ENCODE results near the gene TMEM131. TPM values are rescaled to one million over a fixed set of nuclear protein-coding genes. Genes with fewer than 3 reads are reported as not detected.

TMEM131 gene
- total RNA-seq, 1 experiment from 2014 or later = 28.9 TPM

GRCh38 chr2:97945791-97946190 lies 50.0 kb downstream of the TMEM131 start:
- Histone ChIP-seq H3K27ac (ENCODE audit: low read depth, low read length, poor library complexity, severe bottlenecking) (no peak overlapping the region), H3K4me1 (ENCODE audit: insufficient read depth, low read length, poor library complexity, severe bottlenecking) (no peaks in the 10 kb centered on the region), H3K36me3 (ENCODE audit: insufficient read depth, low read length, poor library complexity, severe bottlenecking) (no peaks in the 10 kb centered on the region), H3K9me3 (ENCODE audit: low read depth, low read length, poor library complexity, severe bottlenecking) (no peaks in the 10 kb centered on the region), H3K4me3 (ENCODE audit: low read depth, low read length, poor library complexity, severe bottlenecking) (no peak overlapping the region), H3K27me3 (replicated peaks; ENCODE audit: insufficient read depth, low read depth, low read length, poor library complexity) (no peaks in the 10 kb centered on the region)
- POLR2A ChIA-PET (ENCODE audit: low non-redundant PET) = no interaction called here
- DNase-seq (ENCODE audit: low spot score) = no peak
- BruUV-seq (replicated peaks) = no TSS peak
- intact Hi-C loops (cut with micrococcal nuclease; ENCODE audit: unreplicated experiment) = no loop called here
- CTCF ChIA-PET = no interaction called here
- TF ChIP-seq EZH2 (IDR thresholded peaks at IDR 0.05; ENCODE audit: borderline replicate concordance, low read depth, low read length, poor library complexity, severe bottlenecking) (no peak), CTCF (conservative IDR thresholded peaks at IDR 0.05; ENCODE audit: low read depth, low read length) (no peak)

DNA sequence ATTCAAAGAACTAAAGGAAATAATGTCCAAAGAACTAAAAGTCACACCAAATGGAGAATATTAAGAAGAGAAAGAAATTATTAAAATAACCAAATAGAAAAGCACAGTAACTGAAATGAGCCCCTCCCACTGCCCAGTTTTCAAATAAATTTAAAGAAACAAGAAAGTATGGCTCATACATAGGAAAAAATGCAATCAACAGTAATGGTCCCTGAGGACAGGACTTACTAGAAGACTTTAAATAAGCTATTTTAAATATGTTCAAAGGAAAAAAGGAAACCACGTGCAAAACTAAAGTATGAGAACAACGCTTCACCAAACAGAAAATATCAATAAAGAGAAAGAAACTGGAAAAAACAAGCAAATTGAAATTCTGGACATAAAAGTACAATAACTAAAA lies 58.9 kb downstream of the TMEM131 start:
- H3K27me3 ChIP-seq (replicated peaks; ENCODE audit: insufficient read depth, low read depth, low read length, poor library complexity) = no peaks in the 10 kb centered on the region
- H3K27ac ChIP-seq (ENCODE audit: low read depth, low read length, poor library complexity, severe bottlenecking) = no peak overlapping the region
- intact Hi-C loops (cut with micrococcal nuclease; ENCODE audit: unreplicated experiment) = no loop called here
- ChIA-PET POLR2A (ENCODE audit: low non-redundant PET) (no interaction called here), CTCF (no interaction called here)
- no peaks in the 10 kb centered on the region for H3K36me3 ChIP-seq (ENCODE audit: insufficient read depth, low read length, poor library complexity, severe bottlenecking)
- peaks cover 21% of the 10 kb centered on the region for H3K4me1 ChIP-seq (ENCODE audit: insufficient read depth, low read length, poor library complexity, severe bottlenecking)
- TF ChIP-seq EZH2 (IDR thresholded peaks at IDR 0.05; ENCODE audit: borderline replicate concordance, low read depth, low read length, poor library complexity, severe bottlenecking) = no peak
- no peak for TF ChIP-seq CTCF (conservative IDR thresholded peaks at IDR 0.05; ENCODE audit: low read depth, low read length)
- no peaks in the 10 kb centered on the region for H3K9me3 ChIP-seq (ENCODE audit: low read depth, low read length, poor library complexity, severe bottlenecking)
- no peak overlapping the region for H3K4me3 ChIP-seq (ENCODE audit: low read depth, low read length, poor library complexity, severe bottlenecking)
- no TSS peak for BruUV-seq (replicated peaks)
- no peak for DNase-seq (ENCODE audit: low spot score)

GRCh38 chr2:97936199-97936598 lies 59.5 kb downstream of the TMEM131 start:
- DNase-seq (ENCODE audit: low spot score) = no peak
- H3K27ac ChIP-seq (ENCODE audit: low read depth, low read length, poor library complexity, severe bottlenecking) = no peak overlapping the region
- intact Hi-C loops (cut with micrococcal nuclease; ENCODE audit: unreplicated experiment) = no loop called here

More at GRCh38 chr2:97936199-97936598, 59.5 kb downstream of the TMEM131 start:
- no peak overlapping the region for H3K4me3 ChIP-seq (ENCODE audit: low read depth, low read length, poor library complexity, severe bottlenecking)
- peaks cover 21% of the 10 kb centered on the region for H3K4me1 ChIP-seq (ENCODE audit: insufficient read depth, low read length, poor library complexity, severe bottlenecking)
- H3K9me3 ChIP-seq (ENCODE audit: low read depth, low read length, poor library complexity, severe bottlenecking) = no peaks in the 10 kb centered on the region
- no peaks in the 10 kb centered on the region for H3K27me3 ChIP-seq (replicated peaks; ENCODE audit: insufficient read depth, low read depth, low read length, poor library complexity)
- H3K36me3 ChIP-seq (ENCODE audit: insufficient read depth, low read length, poor library complexity, severe bottlenecking) = no peaks in the 10 kb centered on the region
- CTCF ChIA-PET = no interaction called here
- no TSS peak for BruUV-seq (replicated peaks)
- POLR2A ChIA-PET (ENCODE audit: low non-redundant PET) = no interaction called here
- TF ChIP-seq EZH2 (IDR thresholded peaks at IDR 0.05; ENCODE audit: borderline replicate concordance, low read depth, low read length, poor library complexity, severe bottlenecking) = no peak
- no peak for TF ChIP-seq CTCF (conservative IDR thresholded peaks at IDR 0.05; ENCODE audit: low read depth, low read length)
